HG03064 (cell line): Measurements from ENCODE around the gene CLEC2A.

Source experiments
- ATAC-seq: cut with Tn5 transposase; IDR thresholded peaks from one replicate; pipeline ENCODE4 v1.9.1; 2021; ENCODE audit warnings: low read depth; ENCODE audit not compliant: unreplicated experiment

CLEC2A gene

DNA sequence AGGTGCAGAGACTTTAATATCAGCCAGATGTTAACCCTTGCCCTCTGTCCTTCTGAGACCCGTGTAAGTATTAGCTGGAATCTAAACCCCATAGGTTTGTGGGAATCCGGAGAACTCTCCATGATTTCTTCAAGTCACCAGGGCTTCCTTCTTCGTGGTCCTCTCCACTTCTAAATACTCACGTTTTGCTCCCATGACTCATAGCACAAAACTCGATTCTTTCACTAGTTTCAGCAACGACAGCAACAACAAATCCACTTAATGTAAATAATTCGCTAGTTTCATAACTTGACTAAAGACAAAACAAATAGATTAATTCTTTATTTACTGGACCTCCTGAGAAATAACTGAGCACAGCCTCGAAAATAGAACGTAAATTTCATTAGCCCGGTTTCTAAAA lies 4.4 kb upstream of the CLEC2A start:
- ATAC-seq, result no peak

DNA sequence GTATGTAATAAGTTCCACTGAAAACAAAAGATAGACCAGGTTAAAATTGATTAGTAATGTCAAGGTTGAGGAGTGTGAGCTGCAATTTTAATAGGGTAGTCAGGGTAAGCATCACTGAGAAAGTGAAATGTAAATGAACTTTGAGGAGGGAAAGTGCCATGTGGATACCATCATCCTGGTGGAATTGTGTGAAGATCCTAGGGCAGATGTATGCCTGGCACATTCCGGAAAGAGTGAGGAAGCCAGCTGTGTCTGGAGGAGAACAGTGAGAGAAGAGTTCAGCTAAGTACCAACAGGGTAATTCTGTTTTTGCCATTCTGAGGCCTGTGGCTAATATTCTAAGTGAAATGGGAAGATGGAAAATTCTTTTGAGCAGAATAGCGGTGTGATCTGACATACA lies 2.9 kb upstream of the CLEC2A start:
- ATAC-seq, result no peak

DNA sequence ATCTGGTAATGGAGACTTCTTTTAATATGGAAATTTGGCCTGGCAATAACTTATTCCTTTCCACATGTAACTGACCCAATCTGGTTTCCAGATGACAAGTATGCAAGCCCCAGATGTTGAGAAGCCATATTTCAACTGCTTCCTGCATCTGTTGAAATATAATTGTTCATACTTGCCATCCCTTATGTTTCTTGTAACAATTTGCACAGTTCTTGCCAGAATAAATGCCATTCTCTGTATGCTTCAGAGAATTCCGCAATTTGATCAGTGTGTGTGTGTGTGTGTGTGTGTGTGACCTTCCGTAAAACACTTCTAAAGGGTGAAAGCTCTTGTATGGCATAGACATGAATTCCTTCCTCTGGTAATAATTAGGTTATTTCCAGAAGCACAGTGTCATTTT lies 1.8 kb upstream of the CLEC2A start:
- ATAC-seq, result no peak

DNA sequence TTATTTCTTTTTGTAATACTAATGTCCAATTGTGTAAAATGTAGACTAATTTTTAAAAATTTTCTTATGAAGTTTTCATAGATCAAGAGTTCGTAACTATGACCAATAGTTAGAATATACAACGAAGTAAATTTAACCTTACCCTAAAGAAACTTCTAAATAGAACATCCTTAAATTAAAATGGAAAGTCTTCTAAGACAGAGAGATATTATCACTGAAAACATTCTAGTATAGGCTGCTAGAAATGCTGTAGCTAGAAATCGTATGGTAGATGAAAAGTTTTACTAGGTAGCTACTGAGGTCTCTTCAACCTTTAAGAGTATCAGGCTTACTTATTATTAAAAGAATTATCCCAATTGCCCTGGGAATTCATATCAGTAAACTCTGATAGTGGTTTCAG lies 925 bp downstream of the CLEC2A start:
- ATAC-seq, result no peak

DNA sequence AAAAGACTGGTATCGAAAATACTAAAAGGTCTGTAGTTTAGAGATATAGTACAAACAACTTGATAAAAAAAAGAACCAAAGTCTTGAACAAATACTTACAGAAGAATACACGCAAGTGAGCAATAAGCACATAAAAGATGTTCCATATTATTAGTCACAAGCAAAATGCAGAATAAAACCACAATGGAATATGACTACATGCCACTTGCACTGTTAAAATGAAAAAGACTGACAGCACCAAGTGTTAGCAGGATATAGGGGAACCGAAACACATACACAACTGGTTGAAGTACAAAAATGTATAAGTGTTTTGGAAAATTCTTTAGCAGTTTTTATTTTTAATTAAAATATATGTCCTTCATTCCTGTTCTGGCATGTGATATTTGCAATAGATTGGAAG lies 3.6 kb downstream of the CLEC2A start:
- ATAC-seq, result no peak

DNA sequence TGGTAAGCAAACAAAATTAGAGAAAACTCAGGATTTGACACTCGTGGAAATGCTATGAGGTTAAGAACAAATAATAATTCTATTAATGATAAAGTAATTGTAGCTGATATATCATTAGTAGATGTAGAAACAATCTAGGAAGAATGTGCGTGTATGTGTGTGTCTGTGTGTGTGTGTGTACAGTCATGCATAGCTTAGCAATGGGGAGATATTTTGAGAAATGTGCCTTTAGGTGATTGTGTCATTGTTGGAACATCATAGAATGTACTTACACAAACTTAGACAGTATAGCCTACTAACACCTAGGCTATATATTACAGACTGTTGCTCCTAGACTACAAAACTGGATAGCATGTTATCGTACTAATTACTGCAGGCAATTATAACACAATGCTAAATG lies 5.3 kb downstream of the CLEC2A start:
- ATAC-seq, result no peak

DNA sequence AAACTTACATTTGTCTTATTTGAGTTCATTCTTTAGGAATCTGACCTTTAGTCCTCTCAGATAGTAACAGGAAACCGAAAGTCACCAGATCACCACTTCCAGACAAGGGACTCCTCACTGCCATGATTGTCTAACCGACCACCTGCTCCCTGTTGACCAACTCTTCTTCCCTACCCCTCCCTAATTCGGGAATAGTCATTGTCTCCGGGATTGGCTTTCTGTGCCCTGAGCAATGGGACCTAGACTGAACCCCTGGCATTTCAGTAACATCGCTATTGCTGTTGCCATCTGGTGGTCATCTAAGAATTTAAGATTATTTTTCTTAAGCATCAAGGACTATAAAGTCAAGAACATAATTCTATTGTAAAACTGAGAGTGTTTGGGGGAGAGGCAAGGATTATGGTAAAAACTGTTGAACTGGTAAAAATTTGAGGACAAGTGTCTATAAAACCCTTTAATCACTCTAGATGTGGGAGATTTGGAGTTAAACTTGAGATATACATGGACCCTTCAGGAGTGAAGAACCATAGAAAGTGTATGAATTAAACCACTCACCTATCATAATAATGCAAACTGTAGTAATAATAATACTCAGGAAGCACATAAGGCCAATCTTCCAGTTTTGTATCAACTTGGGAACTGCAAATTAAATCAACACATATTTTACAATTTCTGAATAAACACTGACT lies 6.3 kb downstream of the CLEC2A start:
- no peak for ATAC-seq

DNA sequence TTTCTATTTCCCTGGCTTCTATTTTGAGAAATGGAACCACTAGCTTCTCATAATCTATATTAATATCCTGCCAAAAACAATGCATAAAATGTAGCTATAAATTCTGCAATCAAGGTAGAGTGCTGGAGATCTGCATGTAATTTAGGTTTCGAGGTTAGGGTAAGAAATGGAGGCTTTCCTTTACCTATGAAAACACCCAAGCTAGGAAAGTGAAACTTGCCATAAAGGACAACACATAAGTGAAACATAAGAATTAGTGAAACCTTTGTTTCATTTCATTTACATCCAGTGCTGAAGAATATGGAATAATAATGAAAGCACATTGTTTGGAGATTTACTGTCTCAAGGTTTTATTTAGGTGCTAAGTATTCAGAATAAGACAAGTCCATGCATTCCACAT lies 9.7 kb downstream of the CLEC2A start:
- no peak for ATAC-seq

DNA sequence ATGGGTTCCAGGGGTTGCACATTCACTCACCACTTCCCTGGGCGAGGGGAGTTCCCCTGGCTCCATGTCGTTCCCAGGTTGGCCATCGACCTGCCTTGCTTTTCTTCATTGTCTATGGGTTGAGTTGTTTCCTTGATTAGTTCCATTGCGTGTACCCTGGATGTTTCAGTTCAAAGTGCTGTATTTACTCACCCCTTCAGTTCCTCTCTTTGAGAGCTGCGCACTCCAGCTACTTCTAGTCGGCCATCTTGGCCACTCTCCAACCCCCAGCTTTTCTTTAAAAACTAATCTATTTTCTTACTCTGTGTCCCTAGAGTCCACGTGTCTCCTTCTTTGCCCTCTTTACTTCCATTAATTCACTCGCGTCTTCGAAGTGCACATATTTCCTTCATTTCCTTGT lies 11.7 kb downstream of the CLEC2A start:
- ATAC-seq, result no peak

DNA sequence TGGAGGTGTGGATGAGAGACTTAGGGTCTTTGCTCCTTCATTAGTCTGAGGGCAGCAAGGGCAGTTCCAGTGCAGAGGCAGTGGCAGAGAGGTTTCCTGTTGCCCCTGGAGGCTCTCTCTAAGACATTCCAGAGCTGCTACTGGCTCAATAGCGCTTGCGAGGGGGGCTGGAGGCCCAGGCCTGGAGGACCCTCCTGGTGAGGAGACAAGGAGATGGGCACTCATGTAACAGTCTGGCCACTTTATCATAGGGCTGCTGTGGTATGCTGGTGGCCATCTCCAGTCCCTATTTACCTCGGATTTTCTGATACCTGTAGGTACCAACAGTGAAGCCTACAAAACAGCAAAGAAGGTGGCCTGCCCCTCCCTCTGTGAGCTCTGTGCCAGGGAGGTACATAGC lies 12.7 kb downstream of the CLEC2A start:
- no peak for ATAC-seq

DNA sequence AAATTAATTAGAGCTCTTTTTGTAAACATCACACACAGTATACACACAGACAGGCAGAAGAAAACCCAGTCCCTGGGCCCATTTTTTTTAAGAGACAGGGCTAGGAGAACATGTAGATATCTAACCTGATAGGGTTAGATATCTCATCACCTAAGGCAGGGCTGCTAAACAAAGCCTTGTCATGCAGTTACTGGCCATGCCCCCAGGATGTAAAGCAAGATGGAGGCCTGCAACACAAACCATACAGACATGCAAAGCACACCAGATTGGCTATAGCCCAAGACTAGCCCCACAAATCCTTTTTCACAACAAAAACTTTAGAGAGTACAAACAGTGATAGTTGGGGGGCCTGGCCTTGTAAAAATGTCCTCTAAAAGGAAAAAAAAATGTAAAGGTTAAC lies 20.5 kb downstream of the CLEC2A start:
- ATAC-seq, result no peak

DNA sequence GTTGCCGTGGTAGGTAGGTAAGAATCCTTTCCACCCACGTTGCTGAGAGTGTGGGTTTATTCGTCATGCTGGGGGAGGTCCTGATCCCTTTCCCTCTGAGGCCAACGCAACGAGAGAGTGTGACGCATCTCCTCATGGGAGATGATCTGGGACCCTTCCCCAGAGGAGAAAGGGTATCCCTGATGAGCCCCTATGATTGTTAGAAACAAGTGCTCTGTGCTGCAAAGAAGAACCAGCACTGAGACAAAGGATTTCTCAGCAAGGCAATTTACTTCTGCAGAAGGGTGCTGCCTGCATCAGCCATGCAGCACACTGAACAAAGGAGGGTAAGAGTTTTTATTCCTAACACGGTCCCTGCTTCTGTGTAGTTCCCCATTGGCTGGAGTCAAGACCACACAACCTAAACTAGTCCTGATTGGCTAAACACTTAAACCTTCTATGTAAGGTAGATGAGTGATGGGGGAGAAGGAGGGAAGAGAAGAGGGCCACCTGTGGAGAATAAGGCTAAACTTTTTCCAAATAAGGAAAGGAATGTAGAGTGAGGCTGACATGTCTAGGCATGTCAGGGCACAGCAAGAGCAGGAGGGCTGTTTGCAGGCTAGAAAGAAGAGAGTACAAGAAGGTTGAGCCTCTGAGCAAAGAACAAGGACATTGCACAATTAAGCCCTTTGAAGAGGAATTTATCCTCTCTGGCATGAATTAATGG lies 21.3 kb downstream of the CLEC2A start:
- no peak for ATAC-seq

DNA sequence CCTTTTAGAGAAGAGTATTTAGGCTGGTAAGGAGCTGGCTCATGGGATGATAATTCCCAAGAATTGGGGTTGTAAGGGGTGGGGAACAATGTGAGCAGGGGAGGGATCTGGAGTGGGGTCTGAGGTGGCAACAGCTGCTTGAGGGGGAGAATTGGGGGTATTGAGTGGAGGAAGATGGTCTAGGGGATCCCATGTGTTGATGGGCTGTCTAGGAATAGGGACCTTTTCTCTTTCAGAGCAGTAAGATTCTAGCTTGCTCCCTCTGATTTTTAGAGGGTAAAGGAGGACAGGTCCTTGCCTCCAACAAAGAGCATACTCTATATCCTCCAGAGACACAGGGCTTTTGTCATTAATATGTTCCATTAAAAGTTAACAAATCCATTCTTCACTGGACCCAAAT lies 22.4 kb downstream of the CLEC2A start:
- ATAC-seq, result no peak

DNA sequence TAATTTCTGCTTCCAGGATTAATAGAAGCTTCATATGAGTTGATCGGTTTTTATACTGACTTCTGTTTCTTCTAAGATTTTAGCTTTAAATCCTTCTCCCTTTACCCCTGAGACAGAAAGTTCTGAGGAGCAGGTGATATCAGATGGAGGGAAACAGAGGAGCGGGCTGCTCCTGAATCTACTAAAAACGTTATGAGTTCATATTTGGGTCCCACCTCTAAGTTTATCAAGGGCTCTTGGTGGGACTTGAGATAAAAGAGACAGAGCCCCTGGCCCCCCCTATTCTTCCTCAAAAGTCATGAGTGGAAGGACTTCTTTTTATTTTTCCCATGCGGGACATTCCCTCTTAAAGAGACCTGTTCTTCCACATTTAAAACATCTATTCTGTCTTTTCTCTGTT lies 23.8 kb downstream of the CLEC2A start:
- ATAC-seq, result no peak

DNA sequence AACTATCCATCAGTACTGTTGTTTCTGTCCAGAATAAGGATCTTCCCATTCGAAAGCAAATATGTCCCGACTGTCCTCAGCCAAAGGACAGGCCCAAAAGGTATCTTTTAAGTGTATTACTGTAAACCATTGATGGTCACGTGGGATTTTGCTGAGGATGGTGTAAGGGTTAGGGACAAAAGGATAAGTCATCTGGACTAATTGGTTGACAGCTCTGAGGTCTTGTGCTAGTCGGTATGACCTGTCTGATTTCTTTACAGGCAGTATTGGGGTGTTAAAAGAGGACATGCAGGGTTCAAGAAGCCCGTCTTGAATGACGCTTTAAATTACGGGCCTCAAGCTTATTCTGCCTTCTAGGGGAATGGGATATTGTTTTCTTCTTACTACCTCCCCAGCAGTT lies 24.4 kb downstream of the CLEC2A start:
- no peak for ATAC-seq

DNA sequence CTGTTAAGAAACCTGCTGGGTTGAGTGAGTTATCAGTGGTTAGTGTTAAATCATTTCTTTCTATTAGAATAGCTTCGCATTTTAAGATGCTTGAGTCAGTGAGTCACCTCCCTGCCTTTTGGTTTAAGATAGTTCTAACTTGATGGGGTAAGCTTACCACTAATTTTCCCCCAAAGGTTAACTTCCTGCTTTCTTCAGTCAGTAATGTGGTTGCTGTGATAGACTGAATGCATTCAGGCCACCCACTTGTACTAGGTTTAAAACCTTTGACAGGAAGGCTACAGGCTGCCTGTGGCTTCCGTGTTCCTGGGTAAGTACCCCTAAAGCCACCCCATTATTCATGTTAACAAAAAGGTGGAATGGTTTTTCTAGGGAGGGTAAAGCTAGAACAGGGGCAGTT lies 25.3 kb downstream of the CLEC2A start:
- ATAC-seq, result no peak

DNA sequence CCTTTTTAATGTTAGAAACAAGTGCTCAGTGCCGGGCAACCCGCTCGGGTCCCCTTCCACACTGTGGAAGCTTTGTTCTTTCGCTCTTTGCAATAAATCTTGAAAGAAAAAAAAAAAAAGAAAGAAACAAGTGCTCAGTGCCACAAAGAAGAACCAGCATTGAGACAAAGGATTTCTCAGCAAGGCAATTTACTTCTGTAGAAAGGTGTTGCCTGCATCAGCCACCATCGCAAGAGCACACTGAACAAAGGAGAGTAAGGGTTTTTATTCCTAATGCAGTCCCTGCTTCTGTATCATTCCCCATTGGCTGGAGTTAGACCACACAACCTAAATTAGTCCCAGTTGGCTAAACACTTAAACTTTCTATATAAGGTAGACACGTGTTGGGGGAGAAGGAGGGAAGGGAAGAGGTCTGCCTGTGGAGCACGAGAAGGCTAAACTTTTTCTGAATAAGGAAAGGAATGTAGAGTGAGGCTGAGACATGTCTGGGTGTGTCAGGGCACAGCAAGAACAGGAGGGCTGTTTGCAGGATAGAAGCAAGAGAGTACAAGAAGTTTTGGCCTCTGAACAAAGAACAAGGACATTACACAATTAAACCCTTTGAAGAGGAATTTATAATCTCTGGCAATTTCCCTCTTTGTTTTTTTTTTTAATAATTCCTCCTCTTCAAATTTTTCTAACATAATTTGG lies 29.5 kb downstream of the CLEC2A start:
- no peak for ATAC-seq

DNA sequence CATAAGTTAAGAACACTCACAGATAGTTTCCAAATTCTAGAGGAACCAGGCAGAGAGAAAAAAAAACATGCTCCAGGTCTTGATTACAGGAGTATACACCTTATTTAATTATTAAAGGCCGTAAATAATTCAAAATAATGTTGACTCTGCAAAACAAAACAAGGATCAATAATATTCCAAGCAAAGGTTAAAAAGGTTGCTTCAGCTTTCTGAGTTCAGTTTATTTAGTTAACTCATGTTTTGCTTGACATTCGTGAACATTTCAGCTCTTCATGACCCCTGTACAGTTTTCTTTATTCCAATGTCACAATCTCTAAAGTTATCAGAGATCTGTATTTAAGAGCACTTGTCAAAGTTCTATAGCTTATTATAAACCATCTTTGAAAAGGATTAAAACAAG lies 31.2 kb downstream of the CLEC2A start:
- ATAC-seq, result no peak

DNA sequence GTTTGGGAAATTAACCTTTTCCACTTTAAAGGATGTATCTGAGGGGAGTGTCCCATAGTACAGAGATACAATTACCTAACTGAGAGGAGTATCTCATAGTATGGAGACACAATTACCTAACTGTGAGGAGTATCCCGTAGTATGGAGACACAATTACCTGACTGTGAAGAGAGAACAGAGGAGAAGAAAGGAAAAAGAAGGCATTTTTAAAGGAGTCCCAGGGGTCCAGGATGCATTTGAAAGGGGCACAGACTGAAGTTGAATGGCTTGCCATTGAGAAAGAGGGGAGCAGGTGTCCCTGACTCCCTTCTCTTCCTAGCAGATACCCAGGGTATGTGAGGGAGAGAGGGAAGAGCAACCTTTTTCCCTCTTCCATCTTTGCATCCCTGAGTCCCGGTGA lies 33.0 kb downstream of the CLEC2A start:
- no peak for ATAC-seq

DNA sequence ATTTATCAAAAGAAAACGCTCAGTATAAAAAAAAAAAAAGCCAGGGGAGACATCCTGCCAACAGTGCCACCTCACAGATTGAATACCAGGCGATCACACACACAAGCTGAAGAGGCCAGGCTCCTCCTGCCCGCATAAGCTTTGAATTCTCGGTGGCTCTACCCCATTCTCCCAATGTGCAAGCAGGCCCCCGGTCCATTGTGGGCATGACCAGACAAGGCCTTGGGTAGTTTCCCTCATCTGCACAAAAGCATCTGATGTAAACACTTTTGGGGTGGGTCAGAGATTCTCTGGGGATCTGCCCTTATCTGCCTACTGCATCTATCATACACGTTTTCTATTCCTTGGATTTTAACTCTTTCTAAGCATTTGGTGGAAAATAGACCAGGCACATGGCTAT lies 34.6 kb downstream of the CLEC2A start:
- no peak for ATAC-seq

DNA sequence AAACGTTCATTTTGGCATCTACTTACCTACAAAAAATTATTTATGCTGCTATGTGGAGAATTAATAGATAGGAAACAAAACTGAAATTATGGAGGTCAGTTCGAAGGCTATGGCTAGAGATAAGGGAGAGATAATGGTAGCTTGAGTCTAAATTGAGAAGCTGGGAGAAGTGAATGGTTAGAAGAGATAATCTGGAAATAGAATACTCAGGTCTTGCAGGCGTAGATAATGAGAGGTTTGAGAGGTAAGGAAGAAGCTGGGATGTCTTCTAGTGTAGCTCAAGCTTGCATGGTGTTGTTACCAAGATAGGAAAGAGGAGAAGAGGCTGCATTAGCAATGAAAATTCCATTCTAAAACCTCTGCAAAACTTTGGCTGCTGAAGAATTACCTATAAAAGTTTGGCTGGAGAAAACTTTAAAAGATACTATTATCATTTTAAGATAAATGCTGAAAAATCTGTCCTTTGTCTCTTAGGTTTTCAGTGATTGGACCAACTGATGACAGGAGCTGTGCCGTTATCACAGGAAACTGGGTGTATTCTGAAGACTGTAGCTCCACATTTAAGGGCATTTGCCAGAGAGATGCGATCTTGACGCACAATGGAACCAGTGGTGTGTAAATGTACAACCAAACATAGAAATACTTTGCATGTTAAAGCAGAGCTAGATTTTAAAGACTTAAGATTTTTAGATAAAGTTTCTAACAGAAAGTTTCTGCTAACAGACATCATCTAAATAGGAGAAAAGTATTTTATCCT lies 36.8 kb downstream of the CLEC2A start:
- no peak for ATAC-seq
